ENCODE measurements around the gene TAB2. TPM values are rescaled to one million over a fixed set of nuclear protein-coding genes. Genes with fewer than 3 reads are reported as not detected.

The TAB2 gene
- total RNA-seq, 1 experiment from 2014 or later: 56.7 TPM

DNA sequence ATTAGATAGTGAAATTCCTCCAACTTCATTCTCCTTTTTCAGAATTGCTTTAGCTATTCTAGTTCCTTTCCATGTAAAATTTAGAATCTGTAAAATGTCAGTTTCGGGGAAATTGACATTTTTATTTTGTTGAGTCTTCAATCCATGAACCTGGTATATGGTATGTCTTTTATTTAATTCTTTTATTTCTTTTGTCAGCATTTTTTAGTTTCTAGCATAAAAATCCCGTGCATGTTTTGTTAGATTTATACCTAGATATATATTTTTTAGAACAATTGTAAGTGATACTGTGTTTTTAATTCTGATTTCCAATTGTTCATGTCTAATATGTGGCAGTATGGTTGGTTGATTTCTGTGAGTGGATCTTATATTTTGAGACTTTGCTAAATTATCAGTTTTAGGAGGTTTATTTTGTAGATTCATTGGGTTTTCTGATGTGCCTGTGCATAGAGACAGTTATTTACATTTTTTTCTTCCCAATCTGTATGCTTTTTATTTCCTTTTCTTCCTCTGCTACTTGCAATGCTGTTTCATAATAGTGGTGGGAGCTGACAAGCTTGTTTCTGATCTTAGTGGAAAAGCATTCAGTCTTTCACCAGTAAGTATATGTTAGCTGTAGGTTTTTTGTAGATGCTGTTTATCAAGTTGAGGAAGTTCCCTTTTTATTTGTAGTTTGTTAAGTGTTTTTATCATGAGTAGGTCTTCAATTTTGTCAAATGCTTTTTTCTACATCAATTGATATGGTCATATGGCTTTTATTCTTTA is 13.7 kb downstream of the TAB2 start:
- Histone ChIP-seq H3K79me2 (ENCODE audit: insufficient read depth, low read length) (peaks cover 100% of the 10 kb centered on the region), H3K9me3 (ENCODE audit: control insufficient read depth in 1 of 2, insufficient read depth in 1 of 2, low read depth in 1 of 2, low read length in 2 of 2) (no peaks in the 10 kb centered on the region), H3K4me3 (replicated peaks in 1 of 2; ENCODE audit: low read depth in 1 of 2, low read length in 2 of 2) (no peak overlapping the region), H3K9me2 (ENCODE audit: insufficient read depth) (no peaks in the 10 kb centered on the region), H3K36me3 (ENCODE audit: control insufficient read depth in 1 of 2, insufficient read depth in 2 of 2, low read length in 2 of 2) (no peaks in the 10 kb centered on the region), H3K27ac (ENCODE audit: low read depth, low read length) (no peak overlapping the region), H3K9ac (ENCODE audit: low read length) (no peak overlapping the region), H3K27me3 (ENCODE audit: insufficient read depth, low read length) (no peaks in the 10 kb centered on the region), H3K4me1 (ENCODE audit: control insufficient read depth in 1 of 2, insufficient read depth in 2 of 2, low read length in 2 of 2) (peaks cover 35 to 52% of the 10 kb centered on the region in 2 experiments), H4K20me1 (ENCODE audit: insufficient read depth) (peaks cover 7% of the 10 kb centered on the region; the same call in 1 of the 2 replicates), H3K4me2 (ENCODE audit: low read length) (no peak overlapping the region), H2AFZ (ENCODE audit: low read depth, low read length, poor library complexity, severe bottlenecking) (no peak overlapping the region)
- intact Hi-C loops (cut with micrococcal nuclease): loop anchor here (5.0 kb wide), 1 partner anchor 99 kb away; no protein-coding TSS in a partner anchor
- CTCF ChIA-PET: no interaction called here
- DNase-seq (ENCODE audit: low read depth, low spot score) (no peak), ATAC-seq (no peak)
- RAD21 ChIA-PET (ENCODE audit: low non-redundant PET in 1 of 2, low total read pairs in 2 of 2, uncharacterized antibody in 2 of 2, unreplicated experiment in 2 of 2): no interaction called here
- no TSS peak for BruUV-seq (replicated peaks)
- TF ChIP-seq POLR2A (IDR thresholded peaks at IDR 0.05; ENCODE audit: borderline replicate concordance, extremely low read depth, insufficient read depth, insufficient read length) (no peak), EGR1 (IDR thresholded peaks at IDR 0.05; ENCODE audit: low read depth) (no peak), POLR2AphosphoS5 (IDR thresholded peaks at IDR 0.05; ENCODE audit: low read depth, low read length) (no peak), FOSL1 (IDR thresholded peaks at IDR 0.05; ENCODE audit: low read depth) (no peak), EZH2 (IDR thresholded peaks at IDR 0.05) (no peak), RAD21 (IDR thresholded peaks at IDR 0.05; ENCODE audit: low read depth) (no peak), JUND (IDR thresholded peaks at IDR 0.05) (no peak), ZNF274 (IDR thresholded peaks at IDR 0.05; ENCODE audit: low read depth, low read length) (no peak), SP1 (IDR thresholded peaks at IDR 0.05; ENCODE audit: low read depth) (no peak), CBX3 (IDR thresholded peaks at IDR 0.05; ENCODE audit: low read depth) (no peak), YY1 (IDR thresholded peaks at IDR 0.05; ENCODE audit: extremely low read depth, insufficient replicate concordance, low read depth, low read length) (no peak), ELF1 (IDR thresholded peaks at IDR 0.05; ENCODE audit: borderline replicate concordance, low read depth) (no peak), SIN3A (IDR thresholded peaks at IDR 0.05; ENCODE audit: low read depth) (no peak), TCF7L2 (IDR thresholded peaks at IDR 0.05; ENCODE audit: borderline replicate concordance, extremely low read depth, insufficient read depth, insufficient read length) (no peak)
- TF ChIP-seq, protein P1, sequence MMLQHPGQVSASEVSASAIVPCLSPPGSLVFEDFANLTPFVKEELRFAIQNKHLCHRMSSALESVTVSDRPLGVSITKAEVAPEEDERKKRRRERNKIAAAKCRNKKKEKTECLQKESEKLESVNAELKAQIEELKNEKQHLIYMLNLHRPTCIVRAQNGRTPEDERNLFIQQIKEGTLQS (IDR thresholded peaks at IDR 0.05): no peak
- TF ChIP-seq, protein P2, sequence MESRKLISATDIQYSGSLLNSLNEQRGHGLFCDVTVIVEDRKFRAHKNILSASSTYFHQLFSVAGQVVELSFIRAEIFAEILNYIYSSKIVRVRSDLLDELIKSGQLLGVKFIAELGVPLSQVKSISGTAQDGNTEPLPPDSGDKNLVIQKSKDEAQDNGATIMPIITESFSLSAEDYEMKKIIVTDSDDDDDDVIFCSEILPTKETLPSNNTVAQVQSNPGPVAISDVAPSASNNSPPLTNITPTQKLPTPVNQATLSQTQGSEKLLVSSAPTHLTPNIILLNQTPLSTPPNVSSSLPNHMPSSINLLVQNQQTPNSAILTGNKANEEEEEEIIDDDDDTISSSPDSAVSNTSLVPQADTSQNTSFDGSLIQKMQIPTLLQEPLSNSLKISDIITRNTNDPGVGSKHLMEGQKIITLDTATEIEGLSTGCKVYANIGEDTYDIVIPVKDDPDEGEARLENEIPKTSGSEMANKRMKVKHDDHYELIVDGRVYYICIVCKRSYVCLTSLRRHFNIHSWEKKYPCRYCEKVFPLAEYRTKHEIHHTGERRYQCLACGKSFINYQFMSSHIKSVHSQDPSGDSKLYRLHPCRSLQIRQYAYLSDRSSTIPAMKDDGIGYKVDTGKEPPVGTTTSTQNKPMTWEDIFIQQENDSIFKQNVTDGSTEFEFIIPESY (IDR thresholded peaks at IDR 0.05; ENCODE audit: extremely low read depth, insufficient replicate concordance, low read length): no peak
- TF ChIP-seq, protein P3, sequence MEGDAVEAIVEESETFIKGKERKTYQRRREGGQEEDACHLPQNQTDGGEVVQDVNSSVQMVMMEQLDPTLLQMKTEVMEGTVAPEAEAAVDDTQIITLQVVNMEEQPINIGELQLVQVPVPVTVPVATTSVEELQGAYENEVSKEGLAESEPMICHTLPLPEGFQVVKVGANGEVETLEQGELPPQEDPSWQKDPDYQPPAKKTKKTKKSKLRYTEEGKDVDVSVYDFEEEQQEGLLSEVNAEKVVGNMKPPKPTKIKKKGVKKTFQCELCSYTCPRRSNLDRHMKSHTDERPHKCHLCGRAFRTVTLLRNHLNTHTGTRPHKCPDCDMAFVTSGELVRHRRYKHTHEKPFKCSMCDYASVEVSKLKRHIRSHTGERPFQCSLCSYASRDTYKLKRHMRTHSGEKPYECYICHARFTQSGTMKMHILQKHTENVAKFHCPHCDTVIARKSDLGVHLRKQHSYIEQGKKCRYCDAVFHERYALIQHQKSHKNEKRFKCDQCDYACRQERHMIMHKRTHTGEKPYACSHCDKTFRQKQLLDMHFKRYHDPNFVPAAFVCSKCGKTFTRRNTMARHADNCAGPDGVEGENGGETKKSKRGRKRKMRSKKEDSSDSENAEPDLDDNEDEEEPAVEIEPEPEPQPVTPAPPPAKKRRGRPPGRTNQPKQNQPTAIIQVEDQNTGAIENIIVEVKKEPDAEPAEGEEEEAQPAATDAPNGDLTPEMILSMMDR (IDR thresholded peaks at IDR 0.05 in 2 of 3, conservative IDR thresholded peaks at IDR 0.05 in 1 of 3; ENCODE audit: borderline replicate concordance in 1 of 3, insufficient read depth in 1 of 3, low read depth in 2 of 3, low read length in 2 of 3): no peak
- POLR2A ChIA-PET: no interaction called here

All from HCT116 (cell line).